HG03442 (cell line): ENCODE results near the gene BICD1.

Source experiments
- ATAC-seq: cut with Tn5 transposase; IDR thresholded peaks from one replicate; pipeline ENCODE4 v1.9.1; 2021; ENCODE audit warnings: mild to moderate bottlenecking, moderate library complexity; ENCODE audit not compliant: unreplicated experiment

BICD1 gene

GRCh38 chr12:32139064-32139421, 32.4 kb downstream of the BICD1 start:
- ATAC-seq, result peak; percentile 88

DNA sequence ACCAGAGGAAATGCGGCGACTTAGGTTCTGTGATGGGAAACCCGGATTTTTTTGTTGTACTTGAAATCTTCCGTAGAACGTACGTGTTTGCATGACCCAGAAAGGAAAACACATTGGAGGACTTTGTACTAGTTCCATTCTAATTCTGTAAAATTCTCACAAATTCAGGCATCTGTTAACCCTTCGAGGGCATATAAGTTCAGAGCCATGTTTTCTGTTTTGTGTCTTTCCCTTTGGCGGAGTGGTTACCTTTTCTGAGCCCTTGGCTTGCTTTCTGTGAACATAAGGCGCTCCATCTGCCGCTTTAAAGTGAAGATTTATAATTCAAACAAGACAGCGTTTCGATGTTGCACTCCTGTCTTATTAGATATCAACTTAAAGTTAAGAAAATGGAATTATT, 34.2 kb downstream of the BICD1 start:
- no peak for ATAC-seq

- no peak for ATAC-seq
Observed at GRCh38 chr12:32145096-32145495, 38.4 kb downstream of the BICD1 start.

DNA sequence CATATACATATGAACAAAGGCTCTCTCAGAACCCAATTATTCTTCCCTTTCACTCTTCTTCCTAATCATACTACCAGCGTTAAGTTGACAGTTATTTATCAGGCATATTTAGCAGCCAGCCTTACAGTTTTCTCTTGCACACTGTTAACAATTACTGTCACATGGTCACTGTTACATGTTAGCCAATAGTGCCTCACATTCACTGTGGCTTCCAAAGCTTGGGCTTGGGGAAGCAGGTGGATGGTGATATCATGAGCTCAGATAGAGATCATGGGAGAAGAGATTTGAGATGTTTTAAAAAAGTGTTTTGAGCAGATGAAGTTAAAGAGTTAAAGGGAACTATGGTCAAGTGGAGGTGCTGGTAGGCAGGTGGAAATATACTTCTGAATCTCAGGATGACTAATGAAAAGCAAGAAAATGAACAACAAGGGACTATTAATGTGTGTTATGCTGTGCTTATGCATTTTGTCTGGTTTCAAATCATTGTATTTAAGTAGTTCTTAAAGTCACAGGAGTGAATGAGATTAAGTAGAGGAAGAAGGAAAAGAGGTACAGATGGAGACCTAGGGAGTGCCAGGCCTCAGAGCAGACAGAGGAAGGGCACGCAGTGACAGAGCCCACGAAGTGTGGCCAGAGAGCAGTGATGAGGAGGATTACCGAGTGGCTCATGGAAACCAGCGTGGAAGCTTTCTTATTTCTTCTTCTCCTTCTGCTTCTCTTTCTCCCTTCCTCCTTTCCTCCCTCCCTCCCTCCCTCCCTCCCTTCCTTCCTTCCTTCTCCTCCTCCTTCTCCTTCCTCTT, 39.6 kb downstream of the BICD1 start:
- peak; percentile 89 for ATAC-seq

GRCh38 chr12:32148372-32148771, 41.7 kb downstream of the BICD1 start:
- ATAC-seq, result no peak

DNA sequence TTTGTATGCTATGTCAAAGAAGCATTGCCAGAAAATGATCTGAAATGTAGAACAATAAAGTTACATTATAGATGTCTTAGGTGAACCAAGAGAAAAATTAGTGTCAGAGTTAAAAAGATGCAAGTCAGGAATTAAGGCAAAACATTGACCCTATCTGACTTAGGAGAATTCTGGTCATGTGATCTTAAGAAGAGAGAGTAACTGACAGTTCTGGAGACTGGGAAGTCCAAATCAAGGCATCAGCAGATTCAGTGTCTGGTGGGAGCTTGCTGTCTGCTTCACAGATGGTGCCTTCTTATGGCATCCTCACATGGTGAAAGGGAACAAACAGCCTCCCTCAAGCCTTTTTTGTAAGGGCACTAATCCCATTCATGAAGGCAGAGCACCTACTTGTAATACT, 42.8 kb downstream of the BICD1 start:
- no peak for ATAC-seq

DNA sequence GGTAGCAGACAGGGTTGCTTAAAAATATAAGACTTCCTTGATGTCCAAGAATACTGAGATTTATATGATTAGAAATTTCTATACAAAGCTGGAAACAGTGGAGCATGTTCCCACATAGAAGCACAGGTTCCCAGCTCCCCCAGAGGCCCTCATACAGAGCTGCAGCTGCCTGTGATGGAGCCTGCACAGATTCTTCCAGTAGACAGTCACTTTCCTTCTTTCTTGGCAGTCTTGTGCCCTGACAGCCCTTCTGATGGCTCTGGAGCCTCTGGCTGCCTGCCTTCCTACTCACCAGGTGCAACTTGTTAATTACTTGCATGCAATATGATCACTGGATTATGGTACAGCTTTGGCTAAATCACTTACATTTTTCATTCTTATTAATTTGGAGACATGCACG, 44.4 kb downstream of the BICD1 start:
- no peak for ATAC-seq

DNA sequence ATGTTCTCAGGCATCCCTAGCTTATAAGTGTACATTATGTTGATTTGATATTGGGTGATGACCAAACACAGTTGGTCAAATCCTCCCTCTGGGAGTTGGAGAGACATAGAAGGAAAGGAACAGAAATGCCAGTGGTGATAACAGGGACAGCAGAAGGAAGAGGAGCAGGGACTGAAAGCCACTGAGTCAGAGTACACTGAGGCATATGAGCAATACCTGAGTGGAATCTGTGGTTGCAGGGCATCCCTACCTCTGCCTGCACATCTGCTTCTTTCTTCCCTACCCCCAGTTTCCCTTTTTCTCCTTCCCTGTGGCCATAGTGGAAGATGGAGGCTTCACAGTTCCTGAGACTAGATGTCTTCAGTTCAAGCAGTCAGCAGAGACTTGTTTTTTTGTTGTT, 44.9 kb downstream of the BICD1 start:
- no peak for ATAC-seq

DNA sequence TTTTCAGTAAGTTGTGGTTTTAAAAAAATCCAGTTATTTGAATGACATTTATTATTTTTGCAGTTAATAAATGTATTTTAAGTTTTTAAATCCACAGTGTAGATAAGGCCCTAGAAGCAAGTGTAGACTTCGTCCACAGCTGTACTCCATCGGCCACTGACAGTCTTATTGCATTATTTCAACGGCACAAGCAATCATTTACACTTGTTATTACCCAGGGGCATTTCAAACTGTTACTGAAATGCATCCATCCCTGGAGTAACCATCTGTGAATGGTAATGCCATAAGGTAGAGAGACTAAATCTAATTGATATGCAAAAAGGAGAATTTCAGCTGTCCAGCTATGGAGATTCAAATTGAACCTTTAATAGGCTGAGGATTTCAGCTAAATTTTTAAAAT, 48.4 kb downstream of the BICD1 start:
- ATAC-seq, result no peak

GRCh38 chr12:32155961-32156529, 49.4 kb downstream of the BICD1 start:
- no peak for ATAC-seq

GRCh38 chr12:32158525-32158924, 51.9 kb downstream of the BICD1 start:
- no peak for ATAC-seq

- ATAC-seq, result no peak
Observed at GRCh38 chr12:32159381-32159780, 52.7 kb downstream of the BICD1 start.

DNA sequence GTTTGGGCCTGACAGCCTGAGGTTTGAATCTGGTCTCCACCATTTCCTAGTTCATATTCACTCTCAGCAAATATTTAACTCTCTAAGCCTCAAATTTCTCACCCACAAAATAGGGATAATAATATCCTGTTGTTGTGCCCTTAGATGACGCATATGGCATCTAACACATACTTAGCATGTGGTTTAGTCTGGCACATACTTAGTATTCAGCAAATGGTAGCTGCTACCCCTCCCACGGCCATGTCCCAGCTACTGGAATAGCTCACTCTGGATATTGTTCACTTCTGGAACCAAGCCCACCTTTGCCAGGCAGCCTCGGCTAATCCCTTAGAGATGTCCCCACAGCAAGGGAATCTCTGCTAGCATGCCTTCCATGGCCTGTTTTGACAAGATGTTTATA, 53.3 kb downstream of the BICD1 start:
- ATAC-seq, result no peak

DNA sequence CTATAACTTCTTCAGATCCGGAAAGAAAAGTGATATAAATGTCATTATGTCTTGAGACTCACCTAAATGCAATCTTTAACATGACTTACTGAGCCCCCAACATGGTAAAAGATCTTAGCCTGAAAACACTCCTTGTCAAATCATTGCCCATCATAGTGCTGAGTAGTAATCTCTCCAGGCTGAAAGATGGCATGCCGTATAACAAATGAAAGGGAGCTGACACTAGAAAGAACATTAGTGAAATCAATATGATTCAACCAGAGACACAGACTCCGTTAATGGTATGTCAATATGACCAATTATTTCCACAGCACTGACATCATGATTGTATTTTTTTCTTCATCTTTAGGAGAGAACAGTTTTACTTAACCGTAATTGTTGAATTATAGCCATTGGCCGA, 54.4 kb downstream of the BICD1 start:
- ATAC-seq, result no peak

DNA sequence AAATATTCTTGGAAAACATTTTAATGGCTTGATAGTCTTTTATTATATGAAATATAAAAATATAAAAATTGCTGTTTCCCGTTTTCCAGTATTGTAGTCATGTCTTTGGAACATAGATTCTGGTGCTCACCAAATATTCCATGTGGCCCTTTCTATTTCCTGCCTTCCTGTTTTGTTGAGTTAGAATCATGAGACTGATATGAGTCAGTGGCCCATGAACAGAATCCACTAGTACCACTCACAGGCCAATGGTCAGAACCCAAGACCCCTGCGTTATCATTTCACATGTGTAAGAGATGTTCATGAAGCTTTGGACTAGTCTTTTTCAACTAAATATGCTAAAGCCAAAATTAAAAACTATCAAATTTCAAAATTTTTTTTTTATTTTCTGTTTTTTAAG, 56.9 kb downstream of the BICD1 start:
- no peak for ATAC-seq

- ATAC-seq, result no peak
Observed at GRCh38 chr12:32166510-32166909, 59.9 kb downstream of the BICD1 start.

DNA sequence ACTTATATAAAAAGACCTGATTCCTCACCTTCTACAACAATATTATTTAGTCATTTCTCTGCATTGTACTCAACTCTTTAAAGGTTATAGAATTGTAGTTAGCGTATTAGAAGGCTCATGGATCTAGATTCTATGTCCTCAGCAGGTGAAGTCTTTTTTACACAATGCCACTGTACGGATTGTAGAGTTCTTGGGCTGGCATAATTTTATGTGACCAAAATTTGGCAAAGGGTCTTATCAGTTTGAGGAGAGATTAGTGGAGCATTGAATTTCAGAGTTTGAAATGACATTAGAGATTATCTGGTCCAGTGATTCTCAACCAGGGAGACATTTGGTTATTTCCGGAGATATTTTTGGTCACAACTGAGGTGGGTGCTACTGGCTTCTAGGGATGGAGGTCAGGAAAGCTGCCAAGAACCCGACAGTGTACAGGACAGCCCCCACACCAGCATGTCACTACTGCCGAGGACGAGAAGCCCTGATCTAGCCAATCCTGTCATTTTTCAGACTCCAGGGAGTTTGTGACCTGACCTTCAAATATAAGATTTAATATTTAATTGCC, 63.9 kb downstream of the BICD1 start:
- no peak for ATAC-seq

DNA sequence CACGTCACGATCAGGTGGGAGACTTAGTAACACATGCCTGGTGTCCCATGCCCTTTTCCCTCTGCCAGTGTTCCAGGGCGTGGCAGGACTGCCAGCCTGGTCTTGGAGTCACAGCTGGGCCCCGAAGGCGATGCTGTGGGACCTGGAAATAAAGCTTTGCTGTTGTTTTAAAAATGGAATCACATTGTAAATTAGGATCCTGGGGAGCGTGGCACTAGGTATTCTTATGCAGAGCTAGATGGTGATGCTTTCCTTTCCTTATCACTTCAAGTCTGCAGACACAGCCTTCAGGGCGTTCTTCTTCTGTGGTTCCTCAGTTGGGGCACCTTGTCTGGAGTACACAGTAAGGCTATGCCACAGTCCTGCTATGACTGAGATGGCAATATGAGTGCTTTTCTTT, 64.6 kb downstream of the BICD1 start:
- ATAC-seq, result no peak

GRCh38 chr12:32176606-32177005, 70.0 kb downstream of the BICD1 start:
- no peak for ATAC-seq

DNA sequence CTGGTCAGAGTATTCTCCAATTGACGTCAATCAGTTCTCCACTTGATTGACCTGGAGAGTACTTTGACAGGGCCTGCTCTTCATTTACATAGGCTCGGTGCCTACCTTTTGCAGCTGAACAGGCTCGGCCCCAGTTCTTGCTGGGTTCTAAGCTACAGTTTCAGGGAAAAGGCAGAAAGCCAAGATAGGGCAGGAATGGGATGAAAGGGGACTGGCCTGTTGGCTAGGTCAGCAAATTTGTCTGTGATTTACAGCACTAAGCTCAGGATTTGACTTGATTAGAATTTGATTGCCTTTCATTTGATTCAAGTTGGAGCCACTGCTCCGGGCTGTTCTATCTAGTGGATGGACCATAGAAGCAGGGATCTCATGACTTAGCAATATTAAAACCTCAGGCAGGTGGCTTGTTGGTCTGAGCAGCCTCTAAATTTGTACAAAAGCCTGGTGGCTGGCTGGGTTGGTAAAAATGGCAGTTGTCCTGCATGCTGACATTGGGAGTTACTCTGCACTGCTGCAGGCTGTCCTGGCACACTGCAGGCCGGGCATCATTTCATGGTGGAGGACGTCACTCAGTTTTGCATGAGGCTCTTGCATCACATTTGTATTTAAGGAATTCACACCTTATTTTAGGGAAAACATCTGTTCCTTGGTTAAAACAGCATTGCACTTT, 71.8 kb downstream of the BICD1 start:
- no peak for ATAC-seq

- no peak for ATAC-seq
Observed at GRCh38 chr12:32179011-32179395, 72.4 kb downstream of the BICD1 start.
